Measurements from ENCODE around the gene DNM2. TPM values are rescaled to one million over a fixed set of nuclear protein-coding genes. Genes with fewer than 3 reads are reported as not detected.

Gene DNM2
- total RNA-seq, 1 experiment from 2014 or later: 31.7 TPM

DNA sequence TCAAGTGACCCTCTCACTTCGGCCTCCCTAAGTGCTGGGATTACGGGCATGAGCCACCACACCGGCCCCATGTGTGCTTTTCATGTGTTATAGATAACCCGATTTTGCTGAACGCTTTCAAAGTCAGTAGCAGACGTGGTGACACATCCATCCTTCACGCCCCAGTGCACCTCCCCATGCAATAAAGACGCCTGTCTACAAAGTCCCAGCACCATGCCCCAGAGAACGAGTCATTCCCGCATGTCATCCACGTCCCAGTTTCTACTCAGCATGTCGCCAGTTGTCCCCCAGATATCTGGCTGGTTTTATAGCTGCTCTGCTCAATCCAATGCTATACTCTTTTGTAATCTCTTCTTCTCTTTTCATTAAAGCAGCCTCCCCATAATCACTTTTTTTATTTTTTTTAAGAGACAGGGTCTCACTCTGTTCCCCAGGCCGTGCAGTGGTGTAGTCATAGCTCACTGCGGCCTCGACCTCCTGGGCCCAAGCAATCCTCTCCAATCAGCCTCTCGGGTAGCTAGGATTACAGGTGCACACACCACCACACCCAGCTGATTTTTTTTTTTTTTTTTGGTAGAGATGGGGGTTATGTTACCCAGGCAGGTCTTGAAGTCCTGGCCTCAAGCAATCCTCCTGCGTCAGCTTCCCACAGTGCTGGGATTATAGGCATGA is 42.5 kb downstream of the DNM2 start:
- DNase-seq (ENCODE audit: low read depth, low spot score): no peak
- in situ Hi-C loops (cut with HindIII; ENCODE audit: low pct_unique_long_range_greater_than_20kb, low sequenced_read_pairs): no loop called here

DNA sequence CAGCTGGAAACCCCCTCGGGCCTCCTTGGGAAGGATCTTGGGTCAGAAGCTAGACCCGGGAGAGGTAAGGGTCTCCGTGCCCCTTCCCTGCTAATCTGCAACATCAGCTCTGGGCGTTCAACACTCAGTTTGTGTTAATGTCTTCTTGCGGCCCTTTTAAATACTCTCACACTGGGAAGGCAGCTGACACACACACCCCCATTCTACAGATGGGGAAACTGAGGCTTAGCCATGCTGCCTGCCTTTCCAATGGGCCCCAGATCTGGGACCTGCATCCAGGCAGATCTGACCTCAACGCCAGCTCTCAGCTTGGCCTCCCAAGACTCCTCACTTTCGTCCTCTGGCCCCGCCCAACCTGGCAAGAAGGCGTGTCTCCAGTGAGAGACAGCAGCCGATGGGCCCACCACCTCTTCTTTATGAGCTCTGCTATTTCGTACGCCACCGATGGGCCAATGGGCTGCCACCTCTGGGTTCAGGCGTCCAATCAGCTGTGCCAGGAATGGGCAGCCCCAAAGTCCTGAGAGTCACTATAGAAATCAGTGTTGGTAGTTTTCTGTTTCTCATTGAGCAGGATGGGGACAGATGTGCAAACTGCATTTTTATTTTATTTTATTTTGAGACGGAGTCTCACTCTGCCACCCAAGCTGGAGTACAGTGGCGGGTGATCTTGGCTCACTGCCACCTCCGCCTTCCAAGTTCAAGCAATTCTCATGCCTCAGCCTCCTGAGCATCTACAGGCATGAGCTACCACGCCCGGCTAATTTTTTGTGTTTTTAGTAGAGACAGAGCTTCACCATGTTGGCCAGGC is 43.8 kb downstream of the DNM2 start:
- in situ Hi-C loops (cut with HindIII; ENCODE audit: low pct_unique_long_range_greater_than_20kb, low sequenced_read_pairs): no loop called here
- no peak for DNase-seq (ENCODE audit: low read depth, low spot score)

DNA sequence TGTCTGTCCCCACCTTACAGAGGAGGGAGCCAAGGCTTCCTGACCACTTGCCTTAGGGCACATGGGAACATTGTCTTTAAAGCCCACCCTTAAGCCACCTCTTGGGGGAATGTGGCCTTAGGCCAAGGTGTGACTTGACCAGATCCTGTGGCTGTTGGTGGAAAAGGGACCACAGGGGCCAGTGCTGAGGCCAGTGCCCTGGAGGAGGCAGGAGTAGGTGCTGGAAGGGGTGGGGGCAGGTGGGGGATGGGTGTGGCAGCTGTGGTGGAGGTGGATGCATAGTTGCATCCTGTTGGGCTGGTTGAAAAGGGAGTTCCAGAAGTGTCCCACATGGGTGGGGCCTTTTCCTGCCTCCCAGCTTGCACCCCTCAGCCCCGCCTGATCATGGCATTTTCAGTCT is 44.8 kb downstream of the DNM2 start:
- in situ Hi-C loops (cut with HindIII; ENCODE audit: low pct_unique_long_range_greater_than_20kb, low sequenced_read_pairs): no loop called here
- DNase-seq (ENCODE audit: low read depth, low spot score): no peak

DNA sequence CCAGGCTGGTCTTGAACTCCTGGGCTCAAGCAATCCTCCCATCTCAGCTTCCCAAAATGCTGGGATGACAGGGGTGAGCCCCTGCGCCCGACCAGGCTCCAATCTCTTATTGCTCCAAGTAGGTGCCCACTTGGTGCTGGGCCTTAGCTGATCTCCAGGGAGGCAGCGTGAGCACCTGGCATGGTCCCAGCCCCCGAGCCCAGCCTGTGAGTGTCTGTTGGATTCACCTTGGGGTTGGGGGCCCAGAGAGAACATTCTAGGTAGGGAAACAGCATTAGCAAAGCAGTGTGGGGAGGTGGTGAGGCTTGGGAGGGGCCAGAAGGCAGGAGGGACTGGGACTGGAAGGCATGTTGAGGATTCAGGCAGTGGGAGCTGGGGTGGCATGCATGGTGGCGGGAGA is 45.5 kb downstream of the DNM2 start:
- DNase-seq (ENCODE audit: low read depth, low spot score): no peak
- in situ Hi-C loops (cut with HindIII; ENCODE audit: low pct_unique_long_range_greater_than_20kb, low sequenced_read_pairs): no loop called here

DNA sequence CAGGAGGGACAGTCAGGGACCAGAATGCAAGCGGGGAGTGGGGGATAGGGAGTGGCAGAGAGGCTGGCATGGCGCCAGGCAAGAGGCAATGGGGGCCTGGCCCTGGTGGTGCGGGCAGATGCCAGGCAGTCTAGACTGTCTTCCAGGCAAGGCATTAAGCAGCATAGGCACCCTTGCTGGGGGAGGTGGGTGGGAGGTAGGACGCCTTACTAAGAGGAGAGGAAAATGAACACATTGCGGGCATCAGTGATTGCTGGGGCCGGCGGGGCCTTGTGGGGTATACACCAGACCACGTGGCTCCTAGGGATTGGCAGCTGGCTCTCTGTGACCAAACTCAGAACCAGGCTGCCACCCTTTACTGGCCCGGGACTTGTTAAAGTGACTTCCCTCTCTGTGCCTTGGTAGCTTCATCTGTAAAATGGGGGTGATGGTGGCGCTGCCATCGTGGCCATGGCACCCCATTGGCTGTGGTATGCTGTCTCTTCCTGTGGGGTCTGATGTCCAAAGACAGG is 46.0 kb downstream of the DNM2 start:
- in situ Hi-C loops (cut with HindIII; ENCODE audit: low pct_unique_long_range_greater_than_20kb, low sequenced_read_pairs): no loop called here
- no peak for DNase-seq (ENCODE audit: low read depth, low spot score)

DNA sequence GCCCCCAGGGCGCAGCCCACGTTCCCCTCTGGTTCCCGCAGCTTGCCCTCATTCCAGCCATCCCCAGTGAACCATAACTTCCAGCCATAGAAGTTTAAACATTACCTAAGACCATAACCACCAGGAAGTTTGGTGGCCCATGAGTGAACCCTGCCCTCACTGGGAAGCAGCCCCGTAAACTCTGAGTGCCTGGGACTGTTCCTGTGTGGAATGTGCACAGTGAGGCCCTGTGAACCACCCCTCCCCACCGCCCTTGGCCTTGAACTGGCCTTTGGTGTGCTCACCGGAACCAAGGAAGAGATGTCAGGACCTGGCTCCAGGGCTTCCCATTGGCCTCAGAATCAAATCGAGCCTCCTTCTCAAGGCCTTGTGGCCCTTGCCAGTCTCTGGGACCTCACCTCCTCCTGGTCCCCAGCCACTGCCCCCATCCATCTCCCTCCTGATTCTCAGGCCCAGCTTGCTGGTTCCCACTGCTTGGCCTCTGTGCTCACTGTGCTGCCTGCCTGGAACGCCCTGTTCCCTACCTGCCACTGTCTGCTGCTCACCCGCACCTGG is 46.5 kb downstream of the DNM2 start:
- DNase-seq (ENCODE audit: low read depth, low spot score): no peak
- in situ Hi-C loops (cut with HindIII; ENCODE audit: low pct_unique_long_range_greater_than_20kb, low sequenced_read_pairs): no loop called here

DNA sequence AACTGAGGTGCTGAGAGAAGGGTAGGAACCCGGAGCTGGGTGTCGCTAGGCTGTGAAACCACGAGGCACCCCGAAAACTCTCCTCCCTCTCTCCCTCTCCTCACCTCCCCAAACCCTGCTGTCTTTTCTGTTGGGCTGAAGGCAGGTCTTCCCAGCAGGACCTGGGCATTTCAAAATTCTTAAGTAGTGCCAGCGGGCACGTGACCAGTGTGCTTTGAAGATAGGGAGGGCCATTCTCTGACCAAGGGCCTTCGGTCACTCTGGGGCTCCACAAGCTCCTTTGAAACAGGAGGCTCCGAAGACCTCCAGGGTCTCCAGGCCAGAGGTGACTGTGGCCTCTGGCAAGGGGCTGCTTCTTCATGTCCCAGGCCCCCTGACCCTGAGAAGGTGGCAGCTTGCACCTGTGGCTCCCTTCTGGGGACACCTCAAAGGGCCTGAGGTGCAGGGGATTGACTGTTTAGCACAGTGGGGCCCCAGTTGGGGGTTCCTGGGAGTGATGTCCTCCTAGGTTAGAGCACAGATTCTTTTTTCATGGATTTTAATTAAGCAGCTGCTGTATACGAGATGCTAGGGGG is 48.3 kb downstream of the DNM2 start:
- no peak for DNase-seq (ENCODE audit: low read depth, low spot score)
- in situ Hi-C loops (cut with HindIII; ENCODE audit: low pct_unique_long_range_greater_than_20kb, low sequenced_read_pairs): no loop called here

DNA sequence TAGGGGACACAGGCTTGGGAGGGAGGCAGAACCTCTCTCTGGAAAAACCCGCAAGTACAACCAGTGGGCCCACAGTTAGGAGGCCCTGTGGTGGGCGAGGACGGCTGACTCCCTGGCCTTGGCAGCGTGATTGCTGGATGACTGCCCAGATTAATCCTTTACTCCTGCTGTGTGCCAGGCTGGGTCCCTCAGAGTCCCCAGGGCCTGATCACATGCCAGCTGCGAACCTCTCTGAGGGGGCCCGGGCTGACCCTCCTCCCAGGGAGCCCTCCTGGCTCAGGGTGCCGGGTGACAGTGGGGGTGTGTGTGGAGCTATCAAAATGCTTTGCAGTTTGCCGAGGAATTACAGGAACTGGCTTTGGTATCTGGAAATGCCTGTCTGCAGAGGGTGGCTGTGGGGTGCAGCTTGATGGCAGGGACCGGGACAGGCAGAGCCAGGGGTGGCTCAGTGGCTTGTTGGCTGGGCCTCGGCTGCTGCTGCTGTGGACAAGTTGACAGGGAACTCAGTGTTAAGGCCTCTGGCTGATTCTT is 48.9 kb downstream of the DNM2 start:
- DNase-seq (ENCODE audit: low read depth, low spot score): no peak
- in situ Hi-C loops (cut with HindIII; ENCODE audit: low pct_unique_long_range_greater_than_20kb, low sequenced_read_pairs): no loop called here

DNA sequence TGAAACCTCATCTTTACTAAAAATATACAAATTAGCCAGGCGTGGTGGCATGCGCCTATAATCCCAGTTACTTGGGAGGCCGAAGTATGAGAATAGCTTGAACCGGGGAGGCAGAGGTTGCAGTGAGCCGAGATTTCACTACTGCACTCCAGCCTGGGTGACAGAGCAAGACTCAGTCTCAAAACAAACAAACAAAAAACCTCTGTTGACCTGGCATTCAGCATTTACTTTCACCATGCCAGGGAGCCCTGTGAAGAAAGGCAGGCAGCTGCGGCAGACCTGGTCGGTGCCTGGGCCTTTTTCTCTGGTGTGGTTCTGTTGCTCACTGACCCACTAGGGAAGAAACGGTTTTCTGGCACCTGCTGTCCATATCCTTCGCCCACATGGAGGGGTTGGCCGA is 49.8 kb downstream of the DNM2 start:
- in situ Hi-C loops (cut with HindIII; ENCODE audit: low pct_unique_long_range_greater_than_20kb, low sequenced_read_pairs): no loop called here
- no peak for DNase-seq (ENCODE audit: low read depth, low spot score)

DNA sequence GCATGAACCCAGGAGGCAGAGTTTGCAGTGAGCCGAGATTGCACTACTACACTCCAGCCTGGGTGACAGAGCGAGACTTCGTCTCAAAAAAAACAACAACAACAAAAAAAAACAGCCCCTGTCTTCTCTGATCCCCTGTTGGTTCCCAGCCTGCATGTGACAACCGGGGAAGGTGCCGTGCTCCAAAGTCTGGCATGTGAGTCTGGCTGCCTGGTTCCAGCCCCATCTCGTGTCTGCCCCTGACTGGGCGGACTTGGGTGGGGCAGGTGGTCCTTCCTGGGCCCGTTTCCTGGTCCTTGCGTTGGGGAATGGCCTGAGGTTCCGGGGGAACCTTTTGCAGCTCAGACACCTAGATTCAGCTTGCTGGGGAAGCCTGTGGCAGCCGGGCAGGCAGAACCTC is 50.5 kb downstream of the DNM2 start:
- DNase-seq (ENCODE audit: low read depth, low spot score): no peak
- in situ Hi-C loops (cut with HindIII; ENCODE audit: low pct_unique_long_range_greater_than_20kb, low sequenced_read_pairs): no loop called here

DNA sequence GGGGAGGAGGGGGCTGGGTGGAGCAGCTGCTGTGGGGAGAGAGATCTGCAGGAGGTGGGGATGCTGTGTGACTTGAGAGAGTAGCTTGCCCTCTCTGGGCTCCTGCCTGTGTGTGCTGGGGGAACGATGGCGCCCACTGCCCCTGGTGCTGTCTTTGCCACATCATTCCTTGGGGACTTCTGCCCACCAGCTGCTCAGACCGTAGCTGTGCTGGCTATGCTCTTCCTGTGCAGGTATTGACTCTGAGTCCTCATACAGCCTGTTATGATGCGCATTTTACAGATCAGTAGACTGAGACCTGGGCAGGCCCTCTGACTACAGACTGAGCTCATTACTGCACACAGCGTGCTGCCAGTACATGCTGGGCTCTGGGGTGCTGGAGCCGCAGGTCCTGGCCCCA is 51.1 kb downstream of the DNM2 start:
- in situ Hi-C loops (cut with HindIII; ENCODE audit: low pct_unique_long_range_greater_than_20kb, low sequenced_read_pairs): no loop called here
- no peak for DNase-seq (ENCODE audit: low read depth, low spot score)

DNA sequence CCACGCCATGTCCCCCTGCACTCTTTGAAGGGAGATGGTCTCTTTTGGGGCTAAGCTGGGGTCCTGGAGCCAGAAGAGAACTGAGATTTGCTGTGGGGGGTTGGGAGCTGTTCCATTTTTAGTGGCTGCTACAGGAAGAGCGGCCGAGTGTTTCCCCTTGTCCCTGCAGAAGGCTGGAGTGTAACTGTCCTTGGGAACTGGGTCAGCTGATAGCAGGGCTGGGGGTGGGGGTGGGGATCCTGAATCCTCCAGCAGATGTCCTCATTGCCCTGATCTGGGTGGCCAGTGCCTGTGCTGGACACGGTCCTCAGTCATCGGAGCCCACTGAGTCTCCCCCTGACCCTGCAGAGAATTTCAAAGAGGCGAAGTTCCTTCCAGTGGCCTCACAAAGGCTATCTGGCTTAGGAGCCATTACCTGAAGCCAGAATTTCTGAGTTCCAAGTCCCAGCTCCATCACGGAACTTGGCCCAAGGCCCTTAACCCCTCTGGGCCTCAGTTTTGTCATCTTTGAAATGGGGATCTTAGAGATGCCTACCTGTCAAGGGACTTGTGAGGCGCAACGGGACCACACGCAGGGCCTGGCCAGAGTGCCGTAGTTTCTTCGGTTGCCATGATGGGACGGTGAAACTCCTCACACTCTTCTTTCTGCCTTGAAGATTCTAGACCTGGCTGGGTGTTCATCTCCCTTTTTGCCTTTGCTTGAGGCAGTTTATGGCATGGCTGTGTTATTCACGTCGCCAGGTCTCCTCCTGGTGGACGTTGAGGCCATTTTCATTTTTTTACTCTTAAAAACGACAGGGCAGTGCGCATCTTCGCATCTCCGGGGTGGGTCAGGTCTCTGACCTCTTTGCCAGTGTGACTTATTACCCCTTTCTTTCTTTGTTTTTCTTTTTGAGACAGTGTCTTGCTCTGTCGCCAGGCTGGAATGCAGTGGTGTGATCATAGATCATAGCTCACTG is 51.9 kb downstream of the DNM2 start:
- DNase-seq (ENCODE audit: low read depth, low spot score): peak; percentile 34
- in situ Hi-C loops (cut with HindIII; ENCODE audit: low pct_unique_long_range_greater_than_20kb, low sequenced_read_pairs): no loop called here

DNA sequence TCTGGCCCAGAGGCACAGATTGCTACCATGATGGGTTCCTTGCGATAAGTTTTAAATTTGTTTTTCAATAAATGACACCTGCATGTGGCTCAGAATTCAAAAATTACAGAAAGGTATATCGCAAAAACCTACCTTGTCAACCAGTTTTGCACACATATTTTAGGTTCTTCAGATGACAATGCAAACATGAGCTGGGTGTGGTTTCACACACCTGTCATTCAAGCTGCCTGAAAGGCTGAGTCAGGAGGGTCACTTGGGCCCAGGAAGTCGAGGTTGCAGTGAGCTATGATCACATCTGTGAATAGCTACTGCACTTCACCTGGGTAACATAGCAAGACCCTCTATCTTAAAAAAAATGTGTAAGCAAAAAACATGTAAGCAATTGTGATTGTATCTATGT is 56.1 kb downstream of the DNM2 start:
- DNase-seq (ENCODE audit: low read depth, low spot score): no peak
- in situ Hi-C loops (cut with HindIII; ENCODE audit: low pct_unique_long_range_greater_than_20kb, low sequenced_read_pairs): no loop called here

DNA sequence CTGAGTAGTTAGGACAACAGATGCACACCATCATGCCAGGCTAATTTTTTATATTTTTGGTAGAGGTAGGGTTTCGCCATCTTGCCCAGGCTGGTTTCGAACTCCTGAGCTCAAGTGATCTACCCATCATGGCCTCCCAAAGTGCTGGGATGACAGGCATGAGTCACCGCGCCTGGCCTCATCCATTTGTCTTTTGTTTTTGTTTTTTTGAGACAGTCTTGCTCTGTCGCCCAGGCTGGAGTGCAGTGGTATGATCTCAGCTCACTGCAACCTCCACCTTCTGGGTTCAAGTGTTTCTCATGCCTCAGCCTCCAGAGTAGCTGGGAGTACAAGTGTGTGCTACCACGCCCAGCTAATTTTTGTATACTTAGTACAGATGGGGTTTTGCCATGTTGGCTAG is 57.0 kb downstream of the DNM2 start:
- in situ Hi-C loops (cut with HindIII; ENCODE audit: low pct_unique_long_range_greater_than_20kb, low sequenced_read_pairs): no loop called here
- no peak for DNase-seq (ENCODE audit: low read depth, low spot score)

DNA sequence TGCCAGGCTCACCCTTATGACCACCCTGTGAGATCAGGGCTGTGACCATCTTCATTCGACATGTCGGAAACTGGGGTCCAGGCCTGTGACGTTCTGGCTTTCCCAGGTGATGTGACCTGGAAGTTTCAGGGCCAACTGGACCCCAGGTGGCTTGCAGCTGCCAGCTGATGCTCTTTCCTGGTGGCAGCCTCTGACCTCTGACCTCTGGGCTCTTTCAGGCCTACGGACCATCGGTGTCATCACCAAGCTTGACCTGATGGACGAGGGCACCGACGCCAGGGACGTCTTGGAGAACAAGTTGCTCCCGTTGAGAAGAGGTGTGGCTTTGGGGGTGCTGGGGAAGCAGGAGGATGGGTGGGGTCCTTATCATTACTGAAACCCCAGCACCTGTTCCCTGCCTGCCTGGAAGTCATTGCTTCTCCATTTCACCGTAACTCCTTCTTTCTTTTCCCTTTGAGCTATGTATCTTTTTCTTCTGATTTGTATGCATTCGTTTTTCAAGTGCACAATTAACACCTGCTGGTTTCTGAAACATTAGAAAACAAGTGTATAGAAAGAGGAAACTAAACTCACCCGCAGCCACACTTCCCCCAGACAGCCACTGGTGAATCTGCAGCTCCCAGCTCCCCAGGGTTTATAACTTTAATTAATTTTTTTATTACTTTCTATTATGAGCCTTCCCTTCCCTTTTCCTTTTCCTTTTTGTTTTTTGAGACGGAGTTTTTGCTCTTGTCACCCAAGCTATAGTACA is 59.2 kb downstream of the DNM2 start:
- DNase-seq (ENCODE audit: low read depth, low spot score): no peak
- in situ Hi-C loops (cut with HindIII; ENCODE audit: low pct_unique_long_range_greater_than_20kb, low sequenced_read_pairs): no loop called here

DNA sequence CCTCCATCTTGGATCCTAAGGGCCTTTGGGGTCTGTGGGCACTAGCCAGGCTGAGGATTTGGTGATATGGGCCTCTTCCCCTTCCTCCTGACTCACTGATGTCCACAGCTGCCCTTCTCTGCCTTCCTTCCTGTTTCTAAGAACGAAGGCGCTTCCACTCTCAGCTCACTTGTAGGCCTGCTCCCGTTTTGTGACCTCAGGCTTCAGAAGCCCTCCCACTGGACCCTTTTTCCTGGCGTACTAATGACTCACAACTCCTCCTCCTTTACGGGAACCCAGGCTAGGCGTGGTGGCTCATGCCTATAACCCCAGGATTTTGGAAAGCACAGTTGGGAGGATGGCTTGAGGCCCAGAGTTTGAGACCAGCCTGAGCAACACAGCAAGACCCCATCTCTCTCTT is 62.5 kb downstream of the DNM2 start:
- in situ Hi-C loops (cut with HindIII; ENCODE audit: low pct_unique_long_range_greater_than_20kb, low sequenced_read_pairs): no loop called here
- DNase-seq (ENCODE audit: low read depth, low spot score): no peak

DNA sequence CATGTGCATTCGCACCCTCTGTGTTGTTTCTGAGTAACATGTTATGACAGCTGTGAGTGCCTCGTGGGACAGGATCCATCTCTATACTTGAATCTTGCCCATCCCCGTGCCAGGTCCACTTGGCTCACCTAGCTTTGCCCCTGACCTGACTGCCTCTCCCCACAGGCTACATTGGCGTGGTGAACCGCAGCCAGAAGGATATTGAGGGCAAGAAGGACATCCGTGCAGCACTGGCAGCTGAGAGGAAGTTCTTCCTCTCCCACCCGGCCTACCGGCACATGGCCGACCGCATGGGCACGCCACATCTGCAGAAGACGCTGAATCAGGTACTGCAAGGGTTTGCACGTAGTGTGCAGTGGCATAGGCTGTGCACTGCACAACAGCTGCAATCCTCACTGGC is 64.9 kb downstream of the DNM2 start:
- in situ Hi-C loops (cut with HindIII; ENCODE audit: low pct_unique_long_range_greater_than_20kb, low sequenced_read_pairs): no loop called here

More for the DNA sequence above, 64.9 kb downstream of the DNM2 start:
- DNase-seq (ENCODE audit: low read depth, low spot score): no peak
